NCI-H2107 treated with DMSO at 0.1 percent for 48 hours (cell line): Measurements from ENCODE around the gene MRC1.

Source experiments
- DNase-seq: peaks from one replicate; lab custom pipeline; 2025; ENCODE audit not compliant: unreplicated experiment; lab: John Stamatoyannopoulos, UW

MRC1 gene

DNA sequence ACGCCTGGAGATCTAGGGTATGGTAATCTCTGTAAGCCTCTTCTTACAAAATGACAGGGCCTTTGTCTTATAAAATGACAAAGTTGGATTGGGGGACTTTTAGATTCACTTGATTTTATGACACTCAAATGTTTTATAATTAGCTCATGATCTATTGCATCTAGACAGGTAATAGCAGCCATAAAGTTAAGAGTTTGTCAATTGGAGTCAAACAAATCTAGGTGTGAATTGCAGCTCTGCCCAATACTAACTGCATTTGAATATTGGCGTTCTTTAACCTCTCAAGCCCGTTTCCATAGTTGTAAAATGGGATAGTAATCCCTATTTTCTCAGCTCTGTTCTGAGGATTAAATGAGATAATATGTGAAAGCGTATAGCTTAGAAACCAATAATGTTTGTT lies 14.1 kb upstream of the MRC1 start:
- DNase-seq = no peak

DNA sequence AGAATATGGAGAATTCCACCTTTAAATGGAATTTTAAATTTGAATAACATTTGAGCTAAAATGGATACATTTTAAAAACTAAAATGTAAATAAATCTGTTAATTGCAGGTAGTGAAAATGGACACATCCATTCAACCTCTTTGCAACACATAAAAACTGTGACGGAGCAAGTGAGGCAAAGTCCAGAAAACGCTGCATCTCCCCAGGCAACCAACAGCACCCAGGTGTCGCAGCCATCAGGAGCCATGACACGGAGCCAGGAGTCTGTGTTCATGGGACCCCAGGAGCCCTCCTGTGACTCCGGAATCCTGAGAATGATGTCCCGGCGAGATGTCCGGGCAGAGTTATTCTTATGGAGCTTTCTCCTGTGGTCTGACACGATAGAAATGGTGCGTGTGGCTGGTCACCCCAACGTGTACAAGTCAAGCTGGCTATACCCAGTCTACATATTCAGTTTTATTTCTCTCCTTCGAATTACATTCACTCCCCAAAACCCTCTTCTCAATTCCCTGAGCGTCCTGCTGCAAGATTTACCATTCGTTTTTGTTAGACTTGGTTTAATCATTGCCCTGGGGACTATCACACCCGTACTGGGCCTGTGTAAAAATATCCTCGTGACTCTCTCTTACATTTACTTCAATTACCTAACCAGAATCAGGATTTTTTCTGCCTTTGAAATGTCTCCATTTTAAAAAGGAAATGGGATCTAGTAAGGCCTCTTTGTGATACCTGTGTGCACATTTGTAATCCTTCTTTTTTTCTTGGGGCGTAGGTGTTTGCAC lies 13.1 kb upstream of the MRC1 start:
- no peak for DNase-seq

- DNase-seq = no peak
Observed at GRCh38 chr10:17801507-17801906, 7.6 kb upstream of the MRC1 start.

GRCh38 chr10:17802350-17802749 lies 6.8 kb upstream of the MRC1 start:
- DNase-seq = no peak

- DNase-seq = no peak
Observed at GRCh38 chr10:17802976-17803375, 6.2 kb upstream of the MRC1 start.

DNA sequence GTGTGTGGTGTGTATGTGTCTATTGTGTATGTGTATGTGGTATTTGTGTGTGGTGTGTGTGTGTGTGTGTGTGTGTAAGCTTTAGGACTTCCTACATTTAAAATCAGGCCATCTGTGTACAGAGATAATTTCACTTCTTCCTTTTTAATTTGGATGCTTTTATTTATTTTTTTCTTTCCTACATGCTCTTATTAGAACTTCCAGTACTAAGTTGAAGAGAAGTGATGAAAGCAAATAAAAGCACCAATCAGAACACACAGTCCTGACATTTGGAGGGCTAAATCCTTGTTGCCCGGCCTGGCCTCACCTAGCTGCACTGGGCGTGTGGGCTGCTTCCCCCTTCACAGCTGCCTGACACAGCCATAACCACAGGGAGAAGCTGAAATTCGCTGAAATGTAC lies 3.8 kb upstream of the MRC1 start:
- no peak for DNase-seq

- no peak for DNase-seq
Observed at GRCh38 chr10:17805921-17806577, 3.1 kb upstream of the MRC1 start.

DNA sequence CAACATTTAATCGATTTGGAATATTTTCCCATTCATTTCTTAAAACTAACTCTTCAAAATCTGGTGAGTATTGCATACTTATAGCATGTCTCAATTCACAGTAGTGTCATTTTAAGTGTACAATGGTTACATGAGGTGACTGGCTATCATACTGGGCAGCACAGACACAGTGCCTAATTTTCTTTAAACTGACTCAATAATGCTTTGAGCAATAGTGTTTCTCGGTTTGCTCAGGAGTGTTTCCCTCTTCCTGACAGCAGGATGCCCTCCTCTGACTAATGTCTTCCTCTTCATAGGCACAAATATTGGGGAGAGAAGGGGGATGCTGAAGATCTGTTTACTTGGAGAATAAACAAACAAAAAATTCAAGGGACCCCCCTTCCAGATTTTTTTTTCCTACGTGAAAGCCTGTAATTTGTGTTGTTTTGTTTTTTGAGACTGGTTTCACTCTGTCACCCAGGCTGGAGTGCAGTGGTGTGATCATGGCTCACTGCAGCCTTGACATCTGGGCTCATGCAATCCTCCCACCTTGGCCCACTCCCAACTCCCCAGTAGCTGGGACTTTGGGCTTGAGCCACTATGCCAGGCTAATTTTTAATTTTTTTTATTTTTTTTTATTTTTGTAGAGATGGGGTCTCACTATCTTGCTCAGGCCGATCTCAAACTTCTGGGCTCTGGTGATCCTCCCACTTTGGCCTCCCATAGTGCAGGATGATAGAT lies 2.2 kb downstream of the MRC1 start:
- no peak for DNase-seq

DNA sequence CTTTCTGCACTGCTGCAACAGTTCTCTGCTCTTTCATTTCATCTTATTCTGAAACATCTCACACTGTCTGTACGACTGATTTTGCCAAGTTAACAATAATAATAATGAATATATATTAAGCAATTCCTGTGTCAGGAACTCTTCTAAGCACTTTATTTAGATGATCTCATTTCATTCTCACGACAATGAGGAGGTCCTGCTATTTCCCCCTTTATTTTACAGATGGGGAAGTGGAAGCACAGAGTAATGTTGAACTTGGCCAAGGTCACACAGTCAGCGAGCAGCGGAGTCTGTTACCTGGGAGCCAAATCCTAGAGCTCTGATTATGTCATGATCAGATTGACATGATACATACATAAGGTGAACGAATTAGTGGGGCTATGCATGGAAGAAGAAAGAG lies 5.8 kb downstream of the MRC1 start:
- DNase-seq = no peak

DNA sequence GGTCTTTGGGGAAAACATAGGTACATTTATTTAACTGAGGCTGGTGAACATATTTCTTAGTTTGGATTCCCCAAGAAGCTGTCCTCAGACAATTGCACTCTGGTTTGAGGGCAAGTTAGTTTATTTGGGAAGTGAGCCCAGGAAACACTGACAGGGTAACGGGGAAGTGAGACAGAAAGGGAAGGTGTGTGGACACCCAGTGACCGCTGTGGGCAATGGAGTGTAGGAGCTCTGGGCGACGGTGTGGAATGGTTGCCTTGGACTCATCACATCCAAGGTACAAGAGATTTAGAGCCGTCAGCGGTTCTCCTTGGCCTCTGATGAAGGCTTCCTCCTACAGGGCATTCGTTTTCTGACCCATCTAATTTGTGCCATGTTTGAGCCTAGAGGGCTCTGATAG lies 7.1 kb downstream of the MRC1 start:
- DNase-seq = no peak

GRCh38 chr10:17817316-17817715 lies 8.2 kb downstream of the MRC1 start:
- no peak for DNase-seq

DNA sequence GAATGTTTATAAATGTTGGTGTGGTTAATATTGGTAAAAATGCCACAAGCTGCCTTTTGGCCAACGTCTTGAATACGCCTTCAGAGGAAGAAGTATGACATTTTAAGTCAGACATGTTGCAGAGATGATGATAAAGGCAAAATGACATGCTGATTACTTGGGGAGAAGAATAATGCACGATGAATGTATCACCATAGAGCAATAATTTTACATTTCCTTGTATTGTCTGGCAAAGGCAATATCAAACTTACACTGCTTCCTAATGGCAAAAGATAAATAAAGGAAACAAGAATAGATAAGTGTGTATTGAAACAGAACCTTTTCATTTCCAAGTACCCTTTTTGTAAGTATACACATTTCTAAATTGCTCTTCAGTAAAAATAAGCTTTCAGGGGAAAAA lies 8.6 kb downstream of the MRC1 start:
- no peak for DNase-seq

DNA sequence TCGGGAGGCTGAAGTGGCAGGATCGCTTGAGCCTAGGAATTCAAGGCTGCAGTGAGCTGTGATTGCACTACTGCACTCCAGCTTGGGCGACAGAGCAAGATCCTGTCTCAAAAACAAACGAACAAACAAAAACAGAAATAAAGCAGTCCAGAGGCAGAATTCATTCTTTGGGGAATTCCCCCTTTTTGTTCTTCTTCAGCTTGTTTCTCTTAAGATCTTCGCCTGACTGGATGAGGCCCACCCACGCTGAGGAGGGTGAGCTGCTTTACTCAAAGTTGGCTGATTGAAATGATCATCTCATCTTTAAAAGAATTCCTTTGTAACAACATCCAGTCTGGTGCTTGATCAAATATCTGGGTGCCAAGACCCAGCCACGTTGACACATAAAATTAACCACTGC lies 10.7 kb downstream of the MRC1 start:
- DNase-seq = no peak

DNA sequence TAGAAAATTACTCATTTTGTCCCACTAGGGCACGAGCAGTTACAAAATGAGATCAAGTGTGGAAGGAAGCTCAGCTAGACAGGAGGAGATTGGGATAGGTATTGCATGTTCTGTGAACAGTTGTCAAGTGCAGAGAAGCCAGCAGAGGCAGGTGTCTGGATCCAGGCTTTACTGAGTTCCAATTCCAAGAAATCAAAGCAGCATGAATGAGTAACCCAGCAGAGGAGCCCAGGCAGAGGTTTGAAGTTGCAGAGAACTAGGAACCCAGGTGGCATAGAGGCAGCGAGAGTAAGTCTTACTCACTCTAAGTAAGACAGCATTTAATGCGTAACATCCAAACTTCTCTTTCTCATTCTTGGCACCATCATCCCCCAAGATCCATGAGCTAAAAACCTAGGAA lies 11.8 kb downstream of the MRC1 start:
- DNase-seq = no peak

DNA sequence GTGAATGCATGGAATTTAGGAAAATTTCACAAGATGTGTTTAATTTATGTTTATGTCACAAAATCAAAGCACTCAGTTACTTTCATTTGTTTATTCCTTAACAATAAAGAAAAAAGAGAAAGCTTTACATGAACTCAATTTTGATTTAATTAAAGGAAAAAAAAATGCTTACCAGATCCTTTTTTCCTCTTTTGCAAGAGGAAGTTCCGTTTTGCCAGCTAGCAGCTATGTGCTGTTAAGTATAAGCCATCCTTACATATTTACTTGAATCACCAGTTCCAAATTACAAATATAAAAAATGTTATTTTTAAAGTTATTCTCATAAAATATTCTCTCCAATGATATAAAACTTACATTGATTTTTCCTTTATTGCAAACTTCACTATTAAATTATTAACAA lies 12.7 kb downstream of the MRC1 start:
- no peak for DNase-seq

GRCh38 chr10:17831341-17831740 lies 22.2 kb downstream of the MRC1 start:
- DNase-seq = no peak

GRCh38 chr10:17831896-17832295 lies 22.7 kb downstream of the MRC1 start:
- DNase-seq = no peak

GRCh38 chr10:17833656-17834055 lies 24.5 kb downstream of the MRC1 start:
- no peak for DNase-seq

- no peak for DNase-seq
Observed at GRCh38 chr10:17835688-17836087, 26.5 kb downstream of the MRC1 start.

DNA sequence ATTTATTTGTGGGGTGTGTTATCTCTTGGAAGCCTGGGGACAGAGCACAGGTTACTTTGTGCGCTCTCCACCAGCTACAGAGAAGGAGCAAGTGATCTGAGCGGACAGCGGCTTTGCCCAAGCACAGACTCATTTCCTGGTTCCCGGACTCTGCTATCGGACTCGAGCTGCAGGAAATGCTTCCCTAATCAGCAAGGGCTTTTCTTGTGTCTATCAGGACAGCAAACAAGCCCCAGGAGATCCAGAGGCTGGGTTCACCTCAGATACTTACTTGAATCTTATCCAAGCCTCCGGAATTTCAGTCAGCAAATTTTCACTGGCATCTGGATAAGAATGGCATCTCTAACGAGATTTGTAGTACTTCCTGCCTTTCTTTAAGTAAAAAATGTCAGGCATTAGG lies 27.8 kb downstream of the MRC1 start:
- no peak for DNase-seq

DNA sequence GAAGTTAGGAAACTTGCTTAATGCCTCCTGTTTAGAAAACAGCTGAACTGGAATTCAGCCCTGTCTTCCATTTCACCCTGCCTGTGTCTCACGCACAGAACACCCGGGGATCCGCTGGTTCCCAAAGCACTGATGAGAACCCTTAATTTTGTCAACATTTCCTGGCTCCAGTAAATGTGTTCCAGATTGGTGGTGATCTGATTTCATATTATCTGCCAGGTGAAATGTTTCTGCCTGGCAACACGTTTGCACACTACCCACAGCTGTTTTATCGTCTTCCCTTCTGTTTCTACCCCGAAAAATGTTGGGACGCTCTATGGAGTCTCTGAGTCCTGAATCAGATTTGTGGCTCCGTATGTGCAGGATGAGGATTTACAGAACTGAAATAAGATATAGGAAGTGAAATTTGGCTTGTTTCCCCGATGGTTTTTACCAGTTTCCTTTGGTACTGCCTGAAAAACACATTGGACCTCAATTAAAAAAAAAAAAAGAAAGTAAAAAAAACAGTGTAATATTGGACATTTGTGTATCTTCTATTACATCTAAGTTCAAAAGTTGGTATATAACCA lies 29.0 kb downstream of the MRC1 start:
- DNase-seq = no peak

- DNase-seq = no peak
Observed at GRCh38 chr10:17841050-17841449, 31.9 kb downstream of the MRC1 start.
